Stimulated activated naive B cell treated with anti-CD40 and anti-IgM and Interleukin-4, amounts not matched to agents 10 μg/mL and 1 μg/mL and 100 μg/mL, for 72 hours (primary cell): Measurements from ENCODE around the gene RBM17.

Experiments
- ATAC-seq, 2 donors: fragments of 150-1000 bp; cut with Tn5 transposase; replicated peaks; 2 replicates each; pipeline ENCODE4 v1.10.0; 2021; ENCODE audit warnings: moderate library complexity in 1 of 2
- DNase-seq: peaks from one replicate; pipeline ENCODE4 v3.0.0; 2021
- H3K27ac Mint-ChIP-seq: one replicate; pipeline ENCODE4 v1.8.0; 2022; ENCODE audit warnings: mild to moderate bottlenecking, mixed read lengths
- H3K27me3 Mint-ChIP-seq, 2 donors: one replicate each; pipeline ENCODE4 v1.8.0; 2022; ENCODE audit warnings: mixed read lengths in 2 of 2
- H3K36me3 Mint-ChIP-seq, 2 donors: one replicate each; pipeline ENCODE4 v1.8.0; 2022; ENCODE audit warnings: mixed read lengths in 2 of 2, mild to moderate bottlenecking in 1 of 2
- H3K4me1 Mint-ChIP-seq, 2 donors: one replicate each; pipeline ENCODE4 v1.8.0; 2022; ENCODE audit warnings: mixed read lengths in 2 of 2, mild to moderate bottlenecking in 1 of 2
- H3K4me3 Mint-ChIP-seq, 2 donors: one replicate each; pipeline ENCODE4 v1.8.0; 2022; ENCODE audit warnings: mild to moderate bottlenecking in 2 of 2, mixed read lengths in 2 of 2, moderate library complexity in 1 of 2
- H3K9me3 Mint-ChIP-seq, 2 donors: one replicate each; pipeline ENCODE4 v1.8.0; 2022; ENCODE audit warnings: mixed read lengths in 2 of 2, mild to moderate bottlenecking in 1 of 2

Gene RBM17

GRCh38 chr10:6050801-6051445 is 37.9 kb upstream of the RBM17 start:
- Mint-ChIP-seq H3K9me3 (peaks cover 0 to 2% of the 10 kb centered on the region in 2 donors), H3K27ac (peak overlapping the region; percentile 100), H3K4me3 (peak overlapping the region; percentile 87 to 90), H3K4me1 (peaks cover 66 to 89% of the 10 kb centered on the region in 2 donors), H3K36me3 (peaks cover 4 to 34% of the 10 kb centered on the region in 2 donors), H3K27me3 (no peaks in the 10 kb centered on the region)
- peak; percentile 98 for DNase-seq
- ATAC-seq: peak; percentile 73 to 81

DNA sequence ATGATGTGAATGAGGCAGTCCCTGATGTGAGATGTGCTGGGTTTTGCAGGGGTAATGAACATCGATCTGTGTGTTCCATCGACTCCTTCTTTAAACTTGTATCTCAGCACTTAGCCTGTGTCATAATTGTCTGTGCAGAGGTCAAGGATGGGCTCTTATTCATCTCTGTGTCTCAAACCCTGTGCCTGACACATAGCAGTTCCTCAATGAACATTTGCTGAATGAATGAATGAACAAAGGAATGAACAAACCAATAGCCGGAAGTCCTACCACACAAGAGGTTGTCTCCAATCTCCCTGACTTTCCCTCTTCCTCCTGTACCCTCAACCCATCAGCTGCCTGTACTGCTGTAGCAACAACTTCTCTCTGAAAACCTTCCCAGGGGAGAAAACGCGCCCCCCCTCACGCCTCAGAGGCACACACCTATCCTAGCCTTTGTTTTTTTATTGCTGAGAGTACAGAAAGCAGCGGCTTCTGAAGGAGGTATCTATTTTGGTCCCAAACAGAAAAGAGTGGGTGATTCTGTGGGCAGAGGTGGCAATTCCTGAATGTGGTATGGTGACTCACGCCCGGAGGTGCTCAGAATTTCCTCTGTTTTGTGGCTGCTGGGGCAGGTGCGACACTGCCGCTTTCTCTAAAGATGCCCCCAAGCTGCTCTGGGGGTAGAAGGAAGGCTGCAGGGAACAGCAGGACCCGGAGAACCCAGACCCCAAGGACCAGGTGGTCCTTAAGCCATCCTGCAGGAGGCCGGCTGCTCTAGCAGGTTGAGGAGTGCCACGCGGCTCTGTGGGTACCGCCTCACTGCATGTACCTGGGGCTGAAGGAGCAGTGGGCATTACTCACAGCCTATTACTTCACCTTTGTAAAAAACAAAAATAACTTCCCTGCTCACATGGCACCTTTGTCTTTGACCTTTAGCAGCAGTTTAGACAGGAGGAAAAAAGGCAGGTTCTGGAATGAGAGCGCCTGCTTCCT is 36.3 kb upstream of the RBM17 start:
- H3K4me1 Mint-ChIP-seq: peaks cover 65 to 90% of the 10 kb centered on the region in 2 donors
- H3K4me3 Mint-ChIP-seq: peak overlapping the region; percentile 39 to 71
- H3K9me3 Mint-ChIP-seq: peaks cover 0 to 2% of the 10 kb centered on the region in 2 donors
- H3K27ac Mint-ChIP-seq: peak overlapping the region; percentile 100
- DNase-seq: peak; percentile 88
- H3K27me3 Mint-ChIP-seq: no peaks in the 10 kb centered on the region
- ATAC-seq: peak; percentile 58 to 61
- H3K36me3 Mint-ChIP-seq: peaks cover 4 to 35% of the 10 kb centered on the region in 2 donors

DNA sequence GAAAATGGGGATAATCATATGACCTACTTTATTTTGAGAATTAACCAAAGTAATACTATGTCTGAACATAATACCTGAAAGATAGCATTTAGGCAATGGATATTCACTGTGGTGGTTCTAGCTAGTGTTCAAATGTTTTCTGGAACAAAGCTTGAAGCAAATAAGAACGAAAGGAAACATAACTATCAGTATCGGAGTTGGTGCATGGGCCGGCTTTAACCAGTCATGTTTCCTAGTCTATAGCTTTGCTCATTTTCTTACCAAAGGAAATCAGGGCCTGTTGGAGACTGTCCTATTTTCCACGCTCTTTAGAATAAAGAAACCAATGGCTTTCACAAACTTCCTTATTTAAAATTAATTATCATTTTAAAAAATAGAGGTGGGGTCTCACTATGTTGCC is 35.5 kb upstream of the RBM17 start:
- Mint-ChIP-seq H3K4me1 (peaks cover 66 to 91% of the 10 kb centered on the region in 2 donors), H3K36me3 (peaks cover 4 to 31% of the 10 kb centered on the region in 2 donors)

GRCh38 chr10:6053816-6054631 is 34.8 kb upstream of the RBM17 start:
- peaks cover 0 to 2% of the 10 kb centered on the region in 2 donors for H3K9me3 Mint-ChIP-seq
- H3K27me3 Mint-ChIP-seq: no peaks in the 10 kb centered on the region
- peak overlapping the region; percentile 60 to 75 for H3K4me3 Mint-ChIP-seq
- peak overlapping the region; percentile 93 for H3K27ac Mint-ChIP-seq
- peaks cover 67 to 91% of the 10 kb centered on the region in 2 donors for H3K4me1 Mint-ChIP-seq
- ATAC-seq (no peak), DNase-seq (no peak)
- peaks cover 7 to 26% of the 10 kb centered on the region in 2 donors for H3K36me3 Mint-ChIP-seq

More for the DNA sequence above, 35.5 kb upstream of the RBM17 start:
- H3K27ac Mint-ChIP-seq: peak overlapping the region; percentile 100
- H3K4me3 Mint-ChIP-seq: peak overlapping the region; percentile 39 to 71
- peaks cover 0 to 2% of the 10 kb centered on the region in 2 donors for H3K9me3 Mint-ChIP-seq
- no peak for DNase-seq
- H3K27me3 Mint-ChIP-seq: no peaks in the 10 kb centered on the region
- ATAC-seq: no peak

GRCh38 chr10:6054884-6055283 is 34.0 kb upstream of the RBM17 start:
- H3K36me3 Mint-ChIP-seq: peaks cover 3 to 26% of the 10 kb centered on the region in 2 donors
- H3K4me3 Mint-ChIP-seq: no peak overlapping the region
- DNase-seq (no peak), ATAC-seq (no peak)
- peaks cover 65 to 91% of the 10 kb centered on the region in 2 donors for H3K4me1 Mint-ChIP-seq
- peak overlapping the region; percentile 93 for H3K27ac Mint-ChIP-seq
- no peaks in the 10 kb centered on the region for H3K9me3 Mint-ChIP-seq
- no peaks in the 10 kb centered on the region for H3K27me3 Mint-ChIP-seq

GRCh38 chr10:6055929-6056328 is 32.9 kb upstream of the RBM17 start:
- Mint-ChIP-seq H3K4me3 (no peak overlapping the region), H3K27me3 (no peaks in the 10 kb centered on the region), H3K27ac (no peak overlapping the region), H3K36me3 (peaks cover 3 to 28% of the 10 kb centered on the region in 2 donors), H3K4me1 (peaks cover 64 to 90% of the 10 kb centered on the region in 2 donors), H3K9me3 (no peaks in the 10 kb centered on the region)
- ATAC-seq (no peak), DNase-seq (no peak)

GRCh38 chr10:6056411-6057135 is 32.3 kb upstream of the RBM17 start:
- H3K4me1 Mint-ChIP-seq: peaks cover 64 to 90% of the 10 kb centered on the region in 2 donors
- DNase-seq (no peak), ATAC-seq (no peak)
- H3K36me3 Mint-ChIP-seq: peaks cover 3 to 28% of the 10 kb centered on the region in 2 donors
- peak overlapping the region; percentile 88 for H3K27ac Mint-ChIP-seq
- H3K9me3 Mint-ChIP-seq: no peaks in the 10 kb centered on the region
- H3K4me3 Mint-ChIP-seq: peak overlapping the region; percentile 37 to 55
- no peaks in the 10 kb centered on the region for H3K27me3 Mint-ChIP-seq

DNA sequence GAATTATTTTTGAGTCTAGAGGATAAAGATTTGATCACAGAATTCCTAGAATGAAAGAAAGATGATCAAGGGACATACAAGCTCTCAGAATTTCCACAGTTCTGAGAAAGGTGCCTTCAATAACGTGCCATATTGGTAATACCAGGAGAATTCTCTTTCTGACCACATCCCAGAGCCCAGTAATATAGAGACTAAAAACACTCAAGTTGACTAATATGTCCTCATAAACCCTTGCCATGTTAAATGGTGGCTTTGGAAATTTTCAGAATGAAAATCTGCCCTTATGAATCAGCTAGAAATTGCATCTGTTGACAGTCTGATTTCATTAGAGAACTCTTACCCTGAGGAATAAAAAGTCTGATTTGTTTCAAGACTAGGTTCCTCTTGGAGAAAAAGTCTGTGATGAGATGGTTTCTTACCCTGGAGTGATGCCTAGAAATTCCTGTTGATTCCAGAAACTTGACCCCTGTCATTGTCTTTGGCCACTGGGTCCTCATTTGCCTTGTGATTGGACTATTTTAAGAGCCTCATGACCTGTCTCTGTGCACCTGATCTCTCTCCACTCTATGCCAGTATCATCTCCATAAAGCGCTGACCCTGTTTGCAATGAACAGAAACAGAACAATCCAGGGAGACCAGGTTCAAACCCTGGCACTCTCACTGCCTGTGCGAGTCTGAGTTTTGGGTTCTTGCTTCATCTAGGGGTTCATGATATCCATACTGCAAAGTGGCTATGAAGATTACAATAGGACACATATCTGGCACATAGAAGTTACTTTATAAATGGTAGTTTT is 30.0 kb upstream of the RBM17 start:
- Mint-ChIP-seq H3K27ac (peak overlapping the region; percentile 88), H3K4me1 (peaks cover 55 to 82% of the 10 kb centered on the region in 2 donors), H3K27me3 (no peaks in the 10 kb centered on the region), H3K36me3 (peaks cover 3 to 25% of the 10 kb centered on the region in 2 donors), H3K9me3 (no peaks in the 10 kb centered on the region), H3K4me3 (peak overlapping the region; percentile 57 to 81)
- ATAC-seq: peak; percentile 64 to 66
- no peak for DNase-seq

DNA sequence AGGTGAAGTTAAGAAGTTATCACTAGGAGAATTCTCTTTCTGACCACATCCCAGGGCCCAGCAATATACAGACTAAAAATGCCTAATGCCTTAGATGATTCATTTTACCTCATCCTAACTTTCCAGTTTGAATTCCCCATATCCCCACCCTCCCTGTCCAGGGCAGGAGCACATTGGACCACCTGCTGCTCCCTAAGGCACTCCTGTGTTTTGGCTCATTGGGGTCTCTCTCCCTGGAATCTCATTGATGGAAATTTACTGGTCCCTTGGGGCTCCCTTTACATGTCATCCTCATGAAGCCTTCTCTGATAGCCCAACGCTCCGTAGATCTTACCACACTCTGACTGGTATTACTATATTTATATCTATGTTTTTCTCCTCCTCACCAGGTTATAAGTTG is 29.3 kb upstream of the RBM17 start:
- DNase-seq (no peak), ATAC-seq (no peak)
- Mint-ChIP-seq H3K27ac (peak overlapping the region; percentile 88), H3K27me3 (no peaks in the 10 kb centered on the region), H3K36me3 (peaks cover 3 to 21% of the 10 kb centered on the region in 2 donors), H3K9me3 (no peaks in the 10 kb centered on the region), H3K4me3 (peak overlapping the region; percentile 49 to 81), H3K4me1 (peaks cover 49 to 76% of the 10 kb centered on the region in 2 donors)

- Mint-ChIP-seq H3K27me3 (no peaks in the 10 kb centered on the region), H3K27ac (peak overlapping the region; percentile 88), H3K4me3 (peak overlapping the region; percentile 81), H3K4me1 (peaks cover 51 to 68% of the 10 kb centered on the region in 2 donors), H3K36me3 (peaks cover 3 to 16% of the 10 kb centered on the region in 2 donors), H3K9me3 (no peaks in the 10 kb centered on the region)
- DNase-seq (no peak), ATAC-seq (no peak)
These were observed 27.8 kb upstream of the RBM17 start for GRCh38 chr10:6061056-6061455.

DNA sequence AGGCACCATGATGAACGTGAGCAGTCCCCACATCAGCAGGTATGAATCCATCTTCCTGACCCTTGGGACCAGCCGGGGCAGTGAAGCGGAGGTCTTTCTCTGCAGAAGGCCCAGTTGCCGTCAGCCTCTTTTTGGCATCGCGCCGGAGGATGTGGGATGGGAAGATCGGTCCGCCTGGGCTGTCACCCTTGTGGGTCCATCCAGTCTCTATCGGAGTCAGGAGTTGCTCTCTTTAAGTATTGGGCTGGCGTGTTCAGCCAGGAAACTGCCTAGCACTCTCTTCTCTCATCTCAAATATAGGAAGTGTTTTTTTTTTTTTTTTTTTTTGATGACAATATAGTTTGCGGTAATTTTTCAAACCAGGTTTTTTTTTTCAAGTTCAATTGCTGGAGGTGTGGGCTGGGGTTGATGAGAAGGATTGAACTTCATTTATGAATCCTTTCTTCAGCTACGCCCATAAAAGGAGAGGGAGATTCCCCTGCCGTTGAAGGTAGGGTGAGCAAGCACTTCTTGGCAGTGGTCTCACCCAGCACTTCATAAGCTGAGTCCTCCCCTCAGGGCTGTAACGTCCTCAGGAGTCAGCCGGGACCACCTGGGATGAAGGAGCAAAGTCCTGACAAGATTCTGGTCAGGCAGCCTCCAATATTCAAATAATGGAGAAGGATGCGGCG is 26.6 kb upstream of the RBM17 start, which contains the start of gene IL2RA:
Gene IL2RA (minus strand): TSS at position 267 of the 671 bp plus-strand sequence. CDS start 216 bp downstream, at position 51.
- H3K9me3 Mint-ChIP-seq: no peaks in the 10 kb centered on the region
- H3K36me3 Mint-ChIP-seq: peaks cover 4 to 10% of the 10 kb centered on the region in 2 donors
- peaks cover 49 to 65% of the 10 kb centered on the region in 2 donors for H3K4me1 Mint-ChIP-seq
- H3K4me3 Mint-ChIP-seq: peak within 1 kb of the TSS; percentile 85 to 88
- peak within 1 kb of the TSS; percentile 90 for H3K27ac Mint-ChIP-seq
- no peaks in the 10 kb centered on the region for H3K27me3 Mint-ChIP-seq
- ATAC-seq (peak; percentile 60 to 62), DNase-seq (no peak)

- ATAC-seq (no peak), DNase-seq (no peak)
- H3K36me3 Mint-ChIP-seq: peaks cover 1 to 7% of the 10 kb centered on the region in 2 donors
- peaks cover 49 to 65% of the 10 kb centered on the region in 2 donors for H3K4me1 Mint-ChIP-seq
- H3K4me3 Mint-ChIP-seq: no peak overlapping the region
- H3K27ac Mint-ChIP-seq: no peak overlapping the region
- H3K27me3 Mint-ChIP-seq: no peaks in the 10 kb centered on the region
- H3K9me3 Mint-ChIP-seq: no peaks in the 10 kb centered on the region
These were observed 24.7 kb upstream of the RBM17 start for GRCh38 chr10:6064119-6064518.
